Smooth muscle cell (in vitro differentiated cells): Measurements from ENCODE around the gene GPER1. TPM values are rescaled to one million over a fixed set of nuclear protein-coding genes. Genes with fewer than 3 reads are reported as not detected.

ENCODE experiments used
- DNase-seq: peaks from one replicate; lab custom pipeline; 2025; ENCODE audit not compliant: unreplicated experiment; lab: John Stamatoyannopoulos, UW
- H2AFZ ChIP-seq: fragments of 200-600 bp; sonication (generic); 2 replicates; pipeline ENCODE4 v1.6.0; 2016; ENCODE audit warnings: antibody characterized with exemption, low read depth, mild to moderate bottlenecking
- H3F3A ChIP-seq: fragments of 200-600 bp; sonication (generic); 2 replicates; pipeline ENCODE4 v1.6.0; 2017; ENCODE audit warnings: antibody characterized with exemption, low read depth
- H3K27ac ChIP-seq: fragments of 200-600 bp; sonication (generic); 2 replicates; pipeline ENCODE4 v1.5.1; 2016; ENCODE audit warnings: low read depth, mild to moderate bottlenecking
- H3K27me3 ChIP-seq: fragments of 200-600 bp; sonication (generic); 2 replicates; pipeline ENCODE4 v1.6.1; 2016; ENCODE audit warnings: low read depth, mild to moderate bottlenecking
- H3K36me3 ChIP-seq: fragments of 200-600 bp; sonication (generic); 2 replicates; pipeline ENCODE4 v1.5.1; 2016; ENCODE audit warnings: low read depth
- H3K4me1 ChIP-seq: fragments of 200-600 bp; sonication (generic); 2 replicates; pipeline ENCODE4 v1.5.1; 2016; ENCODE audit warnings: low read depth
- H3K4me2 ChIP-seq: fragments of 200-600 bp; sonication (generic); 2 replicates; pipeline ENCODE4 v1.6.0; 2016; ENCODE audit warnings: mild to moderate bottlenecking
- H3K4me3 ChIP-seq: fragments of 200-600 bp; sonication (generic); 2 replicates; pipeline ENCODE4 v1.5.1; 2016; ENCODE audit warnings: mild to moderate bottlenecking
- H3K79me2 ChIP-seq: fragments of 200-600 bp; sonication (generic); 2 replicates; pipeline ENCODE4 v1.6.0; 2016; ENCODE audit warnings: low read depth, mild to moderate bottlenecking
- H3K9ac ChIP-seq: fragments of 200-600 bp; sonication (generic); 2 replicates; pipeline ENCODE4 v1.6.0; 2016; ENCODE audit warnings: low read depth
- H3K9me3 ChIP-seq: fragments of 200-600 bp; sonication (generic); replicated peaks from 2 replicates; pipeline ENCODE4 v1.5.1; 2016; ENCODE audit warnings: low read depth
- H4K20me1 ChIP-seq: fragments of 200-600 bp; sonication (generic); 2 replicates; pipeline ENCODE4 v1.6.0; 2016; ENCODE audit warnings: low read depth
- WGBS: methylation state at CpG from one replicate; pipeline ENCODE4 v1.1.7; 2016; ENCODE audit warnings: low lambda C conversion rate; 5-methylcytosine and 5-hydroxymethylcytosine counted together
- polyA plus RNA-seq: library from polyadenylated mRNA; unstranded; fragments of >200 nt; fragmentation: Nextera tagmentation; extraction: Ambion mirVana; gene quantifications from 2 replicates; pipeline ENCODE4 v1.2.1, GENCODE V29; 2016
- total RNA-seq: library from RNA; depleted of rRNA; stranded (reverse); fragments of >200 nt; gene quantifications from 2 replicates; pipeline ENCODE4 v1.2.3, GENCODE V29; 2014
- TF ChIP-seq, protein P1 (sequence below): fragments of 200-600 bp; sonication (generic); IDR thresholded peaks from 2 replicates; pipeline ENCODE4 v1.5.1; 2017; ENCODE audit warnings: borderline replicate concordance, mild to moderate bottlenecking, antibody characterized with exemption; ENCODE audit not compliant: insufficient read depth, poor library complexity, severe bottlenecking

GPER1 gene
- total and polyA plus RNA-seq, 2 experiments from 2014 or later: 1.3 to 2.3 TPM

DNA sequence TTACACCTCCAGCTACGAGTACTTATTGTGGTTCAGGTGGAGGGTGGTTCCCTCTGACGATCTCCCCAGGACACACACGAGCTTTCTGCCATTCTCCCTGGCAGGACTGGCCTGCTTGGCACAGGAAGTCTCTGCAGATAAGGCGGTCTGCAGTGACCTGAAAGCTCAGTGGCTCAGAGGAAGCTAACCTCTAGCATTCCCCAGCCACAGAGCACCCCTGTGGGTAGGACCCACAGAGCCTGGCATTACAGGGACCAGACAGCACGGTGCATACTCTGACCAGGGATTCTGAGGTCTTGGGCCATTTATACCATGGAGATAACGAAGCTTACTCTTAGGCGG lies 45.5 kb upstream of the GPER1 start:
- no peaks in the 10 kb centered on the region for H3K9me3 ChIP-seq
- 87% methylated on average over 7 of the region's 7 CpGs for WGBS
- no peak for DNase-seq

DNA sequence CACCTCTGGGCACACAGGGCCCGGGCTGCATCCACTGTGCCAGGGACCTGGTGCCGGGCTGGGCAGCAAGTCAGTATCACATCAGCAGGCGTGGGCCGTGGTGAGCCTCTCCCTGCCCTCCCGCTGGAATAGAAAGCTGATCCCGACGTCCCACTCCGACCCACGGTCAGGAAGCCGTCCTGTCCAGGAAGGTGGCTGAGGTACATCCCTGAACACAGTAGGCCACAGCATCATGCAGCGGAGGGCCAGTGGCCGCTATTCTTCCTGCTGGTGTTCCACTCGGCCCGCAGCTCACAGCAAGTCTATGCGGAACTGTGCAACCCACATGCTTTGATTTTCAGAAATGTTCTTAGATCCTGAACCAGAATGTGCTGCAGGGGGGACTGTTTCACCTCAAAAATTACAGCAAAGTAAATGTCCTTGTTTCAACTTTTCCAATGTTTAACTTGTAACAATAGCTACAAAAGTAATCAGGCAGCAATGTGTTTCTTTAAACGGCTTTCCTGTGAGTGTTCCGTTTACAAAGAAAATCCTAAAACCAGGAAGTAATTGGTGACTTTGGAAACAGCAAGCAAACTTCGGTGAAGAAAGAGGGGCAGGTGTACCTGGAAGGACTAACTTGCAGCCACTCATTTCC lies 44.2 kb upstream of the GPER1 start:
- Histone ChIP-seq H3K4me1 (peaks cover 35% of the 10 kb centered on the region), H3K4me3 (peak overlapping the region; percentile 38), H3K36me3 (no peaks in the 10 kb centered on the region), H3K9ac (no peak overlapping the region), H3K27ac (peak overlapping the region; percentile 45), H3K4me2 (peak overlapping the region; percentile 76), H2AFZ (no peak overlapping the region), H3K9me3 (no peaks in the 10 kb centered on the region), H4K20me1 (peaks cover 77% of the 10 kb centered on the region), H3K27me3 (no peaks in the 10 kb centered on the region), H3K79me2 (no peaks in the 10 kb centered on the region), H3F3A (peaks cover 12% of the 10 kb centered on the region)
- TF ChIP-seq, protein P1, sequence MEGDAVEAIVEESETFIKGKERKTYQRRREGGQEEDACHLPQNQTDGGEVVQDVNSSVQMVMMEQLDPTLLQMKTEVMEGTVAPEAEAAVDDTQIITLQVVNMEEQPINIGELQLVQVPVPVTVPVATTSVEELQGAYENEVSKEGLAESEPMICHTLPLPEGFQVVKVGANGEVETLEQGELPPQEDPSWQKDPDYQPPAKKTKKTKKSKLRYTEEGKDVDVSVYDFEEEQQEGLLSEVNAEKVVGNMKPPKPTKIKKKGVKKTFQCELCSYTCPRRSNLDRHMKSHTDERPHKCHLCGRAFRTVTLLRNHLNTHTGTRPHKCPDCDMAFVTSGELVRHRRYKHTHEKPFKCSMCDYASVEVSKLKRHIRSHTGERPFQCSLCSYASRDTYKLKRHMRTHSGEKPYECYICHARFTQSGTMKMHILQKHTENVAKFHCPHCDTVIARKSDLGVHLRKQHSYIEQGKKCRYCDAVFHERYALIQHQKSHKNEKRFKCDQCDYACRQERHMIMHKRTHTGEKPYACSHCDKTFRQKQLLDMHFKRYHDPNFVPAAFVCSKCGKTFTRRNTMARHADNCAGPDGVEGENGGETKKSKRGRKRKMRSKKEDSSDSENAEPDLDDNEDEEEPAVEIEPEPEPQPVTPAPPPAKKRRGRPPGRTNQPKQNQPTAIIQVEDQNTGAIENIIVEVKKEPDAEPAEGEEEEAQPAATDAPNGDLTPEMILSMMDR: no peak
- DNase-seq: no peak
- 73% methylated on average over 18 of the region's 18 CpGs for whole genome bisulfite sequencing

More for the DNA sequence above, 45.5 kb upstream of the GPER1 start:
- H4K20me1 ChIP-seq: peaks cover 65% of the 10 kb centered on the region
- peaks cover 30% of the 10 kb centered on the region for H3K4me1 ChIP-seq
- H3K36me3 ChIP-seq: no peaks in the 10 kb centered on the region
- H3K27me3 ChIP-seq: no peaks in the 10 kb centered on the region
- H3F3A ChIP-seq: peaks cover 12% of the 10 kb centered on the region
- H3K27ac ChIP-seq: no peak overlapping the region
- TF ChIP-seq, protein P1: no peak
- no peak overlapping the region for H3K4me3 ChIP-seq
- no peak overlapping the region for H2AFZ ChIP-seq
- H3K9ac ChIP-seq: no peak overlapping the region
- H3K4me2 ChIP-seq: no peak overlapping the region
- no peaks in the 10 kb centered on the region for H3K79me2 ChIP-seq

DNA sequence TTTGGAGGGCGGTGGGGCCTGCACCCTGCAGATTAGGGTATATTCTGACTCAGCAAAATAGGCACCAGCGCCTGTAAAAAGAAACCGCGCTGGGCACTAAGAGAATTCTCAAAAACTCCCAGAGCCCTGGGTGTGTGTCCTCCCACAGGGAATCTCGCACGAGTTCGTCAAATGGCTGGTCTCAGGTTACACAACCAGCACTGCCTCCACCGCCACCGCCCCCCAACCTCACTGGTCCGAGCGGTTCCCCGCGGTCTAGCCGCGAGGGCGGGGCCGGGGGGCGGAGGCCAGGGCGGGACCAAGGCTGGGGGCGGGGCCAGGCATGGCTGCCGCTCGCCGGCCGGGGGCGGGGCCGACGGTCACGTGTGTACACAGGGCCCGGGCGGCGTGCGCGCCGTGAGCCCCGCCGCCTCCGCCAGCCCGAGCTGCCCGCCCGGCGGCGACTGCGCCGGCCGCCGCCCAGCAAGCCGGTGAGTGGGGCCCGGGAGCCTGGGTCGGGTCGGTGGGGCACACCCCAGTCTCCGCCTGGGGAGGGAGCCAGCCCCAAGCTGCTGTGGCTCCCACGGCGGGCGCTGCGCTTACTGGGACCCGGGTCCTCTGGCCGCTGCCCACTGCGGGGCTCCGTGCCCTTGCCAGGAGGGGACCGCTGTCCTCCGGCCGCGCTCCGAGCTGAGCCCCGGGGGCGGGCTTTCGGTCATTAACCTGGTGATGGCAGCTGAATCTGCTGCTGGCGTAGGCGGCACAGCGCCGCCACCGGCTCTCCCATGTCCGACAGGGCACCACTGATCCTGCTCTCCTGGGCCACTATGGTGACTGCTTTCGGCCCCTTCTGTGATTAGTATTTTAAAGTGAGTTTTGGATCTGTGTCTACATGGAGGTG lies 43.5 kb upstream of the GPER1 start, which contains the start of gene GPR146:
TSS of gene GPR146 (plus strand) at position 358 of the 880 bp plus-strand sequence. CDS start 12,970 bp downstream, outside the sequence.
- H3K4me1 ChIP-seq: peaks cover 35% of the 10 kb centered on the region
- peaks cover 12% of the 10 kb centered on the region for H3F3A ChIP-seq
- peak within 1 kb of the TSS; percentile 84 for H3K9ac ChIP-seq
- no peak within 1 kb of the TSS for H2AFZ ChIP-seq
- H3K27ac ChIP-seq: peak within 1 kb of the TSS; percentile 85
- no peaks in the 10 kb centered on the region for H3K27me3 ChIP-seq
- DNase-seq: peak; percentile 93
- peak within 1 kb of the TSS; percentile 99 for H3K4me2 ChIP-seq
- TF ChIP-seq, protein P1: peak; percentile 40
- 2% methylated on average over 40 of the region's 74 CpGs for WGBS
- H3K79me2 ChIP-seq: no peaks in the 10 kb centered on the region
- no peaks in the 10 kb centered on the region for H3K9me3 ChIP-seq
- peak within 1 kb of the TSS; percentile 83 for H3K4me3 ChIP-seq
- H3K36me3 ChIP-seq: no peaks in the 10 kb centered on the region
- peaks cover 85% of the 10 kb centered on the region for H4K20me1 ChIP-seq
